Renal cortical epithelial cell (primary cell): ENCODE measurements around the gene SLC46A2. TPM values are rescaled to one million over a fixed set of nuclear protein-coding genes. Genes with fewer than 3 reads are reported as not detected.
A peak's percentile ranks its signal among the peaks of the same experiment; 100 is the strongest.

Experiments
- DNase-seq: peaks from one replicate; pipeline ENCODE4 v3.0.0-alpha.2; 2011; ENCODE audit warnings: low read depth
- total RNA-seq: library from RNA; depleted of rRNA; stranded (reverse); fragments of >200 nt; gene quantifications from 2 replicates; pipeline ENCODE4 v1.2.3, GENCODE V29; 2014

SLC46A2 gene, protein sequence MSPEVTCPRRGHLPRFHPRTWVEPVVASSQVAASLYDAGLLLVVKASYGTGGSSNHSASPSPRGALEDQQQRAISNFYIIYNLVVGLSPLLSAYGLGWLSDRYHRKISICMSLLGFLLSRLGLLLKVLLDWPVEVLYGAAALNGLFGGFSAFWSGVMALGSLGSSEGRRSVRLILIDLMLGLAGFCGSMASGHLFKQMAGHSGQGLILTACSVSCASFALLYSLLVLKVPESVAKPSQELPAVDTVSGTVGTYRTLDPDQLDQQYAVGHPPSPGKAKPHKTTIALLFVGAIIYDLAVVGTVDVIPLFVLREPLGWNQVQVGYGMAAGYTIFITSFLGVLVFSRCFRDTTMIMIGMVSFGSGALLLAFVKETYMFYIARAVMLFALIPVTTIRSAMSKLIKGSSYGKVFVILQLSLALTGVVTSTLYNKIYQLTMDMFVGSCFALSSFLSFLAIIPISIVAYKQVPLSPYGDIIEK
- total RNA-seq = not detected in 2 replicates

DNA sequence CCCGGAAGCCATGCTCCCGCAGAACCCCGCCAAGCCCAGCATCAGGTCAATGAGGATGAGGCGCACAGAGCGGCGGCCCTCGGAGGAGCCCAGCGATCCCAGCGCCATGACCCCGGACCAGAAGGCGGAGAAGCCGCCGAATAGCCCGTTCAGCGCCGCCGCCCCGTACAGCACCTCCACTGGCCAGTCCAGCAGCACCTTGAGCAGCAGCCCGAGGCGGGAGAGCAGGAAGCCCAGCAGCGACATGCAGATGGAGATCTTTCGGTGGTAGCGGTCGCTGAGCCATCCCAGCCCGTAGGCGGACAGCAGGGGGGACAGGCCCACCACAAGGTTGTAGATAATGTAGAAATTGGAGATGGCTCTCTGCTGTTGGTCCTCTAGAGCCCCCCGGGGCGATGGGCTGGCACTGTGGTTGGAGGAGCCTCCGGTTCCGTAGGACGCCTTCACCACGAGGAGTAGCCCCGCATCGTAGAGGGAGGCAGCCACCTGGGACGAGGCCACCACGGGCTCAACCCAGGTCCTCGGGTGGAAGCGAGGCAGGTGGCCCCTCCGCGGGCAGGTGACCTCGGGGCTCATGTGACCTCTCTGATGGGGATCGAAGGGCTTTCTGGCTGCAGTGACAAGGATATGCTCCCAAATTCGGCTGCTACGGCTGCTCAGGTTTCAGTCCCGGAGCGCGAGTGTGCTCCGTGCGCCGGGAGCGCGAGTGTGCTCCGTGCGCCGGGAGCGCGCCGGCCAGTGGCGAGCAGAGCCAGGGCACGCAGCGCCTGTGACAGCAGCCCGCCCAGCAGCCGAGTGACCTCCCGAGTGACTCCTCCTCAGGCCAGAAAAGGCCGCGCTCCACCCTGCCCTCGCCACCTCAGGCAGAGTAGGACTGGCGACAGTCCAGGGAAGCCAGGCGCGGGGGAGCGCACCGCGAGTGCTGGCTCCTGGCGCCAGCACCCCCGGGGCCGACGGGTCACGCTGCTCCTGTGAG lies at the start of gene SLC46A2:
Gene SLC46A2 (minus strand): TSS at position 771 of the 976 bp plus-strand sequence. CDS start 195 bp downstream, at position 576.
- DNase-seq = no peak

DNA sequence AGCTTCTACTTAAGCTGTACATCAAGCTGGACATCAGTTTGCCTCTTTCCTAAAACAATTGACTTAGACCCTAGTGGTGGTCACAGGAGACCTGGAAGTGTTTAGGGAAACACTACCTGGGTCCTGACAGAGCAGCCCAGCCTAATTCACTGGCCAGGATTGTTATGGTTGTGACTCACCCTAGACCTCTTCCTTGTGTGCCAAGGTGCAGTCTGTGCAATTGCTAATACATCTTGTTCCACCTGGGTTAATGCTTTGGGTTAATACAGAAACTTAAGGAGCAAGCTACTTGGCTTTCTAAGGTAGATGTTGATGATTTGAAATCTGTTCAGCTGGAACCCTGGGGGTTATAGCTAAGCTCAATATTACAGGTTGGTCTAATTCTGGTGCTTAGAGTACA lies 48.7 kb upstream of the SLC46A2 start:
- DNase-seq = peak; percentile 25

DNA sequence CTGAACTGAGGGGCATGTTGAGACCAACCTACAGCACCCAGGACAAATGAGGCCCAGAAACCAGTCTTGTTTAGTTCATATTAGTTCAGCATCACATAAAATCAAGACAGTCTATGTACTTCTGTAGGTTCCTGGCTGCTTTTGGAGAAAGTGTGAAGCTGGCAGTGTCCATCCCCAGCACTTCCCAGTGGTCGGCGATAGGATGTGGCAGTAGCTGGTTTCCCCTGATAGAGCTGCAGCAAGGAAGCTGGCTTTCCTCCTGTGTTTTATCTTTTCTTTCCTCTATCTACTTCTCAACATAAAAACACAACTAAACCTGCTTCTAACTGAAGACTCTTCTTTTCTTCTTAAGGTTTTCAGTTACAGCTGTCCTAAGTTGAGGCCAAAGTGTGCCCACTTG lies 43.0 kb upstream of the SLC46A2 start:
- DNase-seq = no peak

DNA sequence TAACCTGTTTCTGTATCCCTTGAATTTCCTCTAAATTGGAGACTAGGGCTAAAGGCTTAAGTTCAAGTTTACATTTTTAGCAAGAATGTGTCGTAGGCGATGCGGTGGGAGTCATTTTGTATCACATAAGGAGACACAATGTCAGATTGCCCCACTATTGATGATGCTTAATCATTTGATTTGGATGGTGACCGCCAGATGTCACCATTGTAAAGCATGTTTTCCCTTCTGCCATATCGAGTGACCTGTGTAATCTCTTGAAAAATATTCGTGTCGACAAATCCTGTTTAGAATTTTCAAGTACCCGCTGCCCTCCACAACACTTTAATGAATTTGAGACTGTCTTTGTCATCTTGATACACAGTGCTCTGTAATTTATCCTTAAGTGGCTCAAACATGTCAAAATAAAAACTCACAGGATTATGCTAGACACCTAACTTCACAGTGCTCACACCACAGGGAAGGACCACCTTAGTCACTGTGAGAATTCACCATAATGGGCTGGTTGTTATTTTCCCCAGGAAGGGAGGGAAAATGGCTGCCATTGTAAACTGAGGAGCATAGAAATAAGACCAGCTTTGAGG lies 34.5 kb upstream of the SLC46A2 start:
- peak; percentile 29 for DNase-seq

DNA sequence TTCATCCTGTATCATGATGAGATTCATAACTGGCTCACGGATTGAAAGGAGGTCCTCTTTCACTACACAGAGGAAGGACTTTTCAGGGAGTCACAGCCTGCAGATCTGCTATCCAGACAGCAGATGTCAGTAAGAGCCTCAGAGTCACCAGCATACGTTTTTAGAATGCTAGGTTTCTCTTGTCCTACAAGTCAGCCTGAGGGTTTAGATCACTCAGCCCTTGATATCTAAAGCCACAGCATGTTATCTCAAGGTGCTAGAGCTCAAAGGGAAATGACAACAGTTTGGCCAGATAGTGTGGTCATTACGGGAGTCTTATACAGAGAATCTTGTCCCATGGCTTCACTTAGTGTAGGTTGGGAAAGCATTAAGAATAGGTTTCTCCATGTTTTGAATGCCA lies 30.9 kb upstream of the SLC46A2 start:
- DNase-seq = peak; percentile 53

DNA sequence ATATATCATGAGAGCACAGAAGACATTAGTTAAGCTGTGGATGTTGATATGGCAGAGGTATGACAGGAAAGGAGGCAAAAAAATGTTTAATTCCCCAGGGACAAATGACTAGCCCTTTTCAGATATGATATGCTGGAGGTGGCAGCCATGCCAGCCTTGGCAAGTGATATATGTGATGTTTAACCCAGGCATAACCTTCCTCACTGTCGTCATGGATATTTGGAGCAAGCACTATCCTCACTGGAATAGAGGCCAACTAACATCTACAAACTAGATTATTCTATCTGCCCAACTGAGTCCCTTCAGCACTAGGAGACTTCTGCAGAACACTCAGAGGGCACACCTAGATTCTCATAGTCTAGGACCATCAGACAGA lies 27.3 kb upstream of the SLC46A2 start:
- no peak for DNase-seq

DNA sequence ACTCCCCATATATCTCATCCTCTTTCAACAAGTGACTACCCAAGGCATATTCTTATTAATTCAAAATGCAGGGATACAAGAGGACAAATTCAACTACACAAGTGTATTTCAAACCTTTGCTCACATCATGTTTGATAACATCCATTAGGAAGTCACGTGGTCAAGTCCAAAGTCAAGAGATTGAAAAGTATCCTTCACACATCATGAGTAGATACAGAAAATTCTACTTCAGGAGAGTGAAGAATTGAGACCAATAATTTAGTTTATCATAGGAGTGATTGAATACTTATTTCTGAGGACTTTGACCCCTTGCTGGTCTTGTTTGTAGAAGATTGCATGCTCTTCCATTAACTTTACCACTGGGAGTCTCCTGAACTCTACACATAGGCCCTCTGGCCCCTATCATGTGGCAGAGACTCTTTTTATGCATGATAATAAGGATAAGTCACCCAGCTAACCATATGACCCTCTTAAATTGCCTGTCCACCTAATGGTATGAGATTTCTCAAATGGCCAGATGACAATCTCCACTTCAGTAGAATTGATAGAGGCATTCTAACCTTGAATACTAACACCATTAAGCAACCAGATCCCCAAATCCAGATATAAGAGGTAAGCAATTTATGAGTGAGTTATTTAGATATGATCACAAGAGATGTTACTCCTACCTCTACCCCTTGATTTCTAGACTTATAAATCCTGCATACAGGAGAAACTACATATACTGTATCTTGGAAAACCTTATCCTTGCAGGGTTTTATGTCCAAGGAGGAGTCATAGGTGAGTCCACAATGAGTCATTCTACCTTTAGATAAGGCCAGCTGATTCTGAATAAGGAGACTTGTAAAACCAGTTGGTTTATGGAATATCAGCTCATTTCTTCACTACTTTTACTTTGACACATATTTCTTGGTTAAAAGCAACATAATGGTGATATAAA lies 26.6 kb upstream of the SLC46A2 start:
- DNase-seq = peak; percentile 29

DNA sequence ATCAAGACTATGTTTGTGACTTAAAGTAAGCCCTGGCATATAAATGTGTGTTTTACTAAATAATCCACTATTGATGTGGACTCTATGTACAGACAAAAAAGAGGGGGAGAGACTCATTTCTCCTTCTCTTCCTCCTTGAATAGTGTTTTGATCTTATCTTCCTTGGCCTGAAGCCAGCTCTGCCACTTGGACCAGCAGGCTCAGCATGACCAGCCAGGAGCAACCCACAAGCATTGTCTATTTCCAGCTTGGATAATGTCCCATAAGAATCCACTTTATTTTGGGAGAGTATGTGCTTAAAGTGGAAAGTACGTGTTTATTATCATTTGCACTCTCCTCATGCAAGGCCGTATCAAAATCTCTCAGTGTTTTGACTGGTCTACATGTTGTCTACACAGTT lies 23.8 kb upstream of the SLC46A2 start:
- DNase-seq = no peak

DNA sequence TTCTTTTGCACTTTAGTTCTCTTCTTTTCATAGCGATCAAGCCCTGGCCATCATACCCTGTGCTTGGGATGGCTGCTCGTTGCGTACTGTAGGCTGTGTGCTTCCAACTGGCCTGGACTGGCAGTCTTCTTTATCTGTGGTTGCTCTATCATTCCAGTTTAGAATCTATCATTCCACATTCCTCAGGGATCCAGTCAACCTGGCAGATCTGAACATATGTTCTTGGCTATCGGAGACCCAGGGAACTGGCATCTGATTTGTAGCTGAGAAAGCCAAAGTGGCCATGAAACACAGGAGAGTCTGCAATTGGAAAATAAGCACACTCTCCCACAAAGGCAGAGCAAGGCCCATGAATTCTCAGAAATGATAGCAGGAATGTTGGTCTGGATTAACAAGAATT lies 22.6 kb upstream of the SLC46A2 start:
- no peak for DNase-seq

DNA sequence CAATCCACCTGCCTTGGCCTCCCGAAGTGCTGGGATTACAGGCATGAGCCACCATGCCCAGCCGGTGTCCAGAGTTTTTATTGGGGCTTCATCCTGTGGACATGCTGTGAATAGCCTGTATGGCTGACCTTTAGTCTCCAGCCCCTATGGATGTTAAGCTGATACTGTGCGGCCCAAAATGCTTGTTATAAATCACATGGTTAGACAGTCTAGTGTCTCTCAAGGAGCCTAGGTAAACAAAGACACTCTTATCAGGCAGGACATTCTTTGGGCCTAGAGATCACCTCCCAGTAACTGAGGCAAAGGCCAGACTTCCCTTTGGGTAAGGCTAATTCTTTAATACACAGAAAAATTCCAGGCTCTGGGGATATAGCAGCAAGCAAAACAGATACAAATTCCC lies 22.0 kb upstream of the SLC46A2 start:
- no peak for DNase-seq

DNA sequence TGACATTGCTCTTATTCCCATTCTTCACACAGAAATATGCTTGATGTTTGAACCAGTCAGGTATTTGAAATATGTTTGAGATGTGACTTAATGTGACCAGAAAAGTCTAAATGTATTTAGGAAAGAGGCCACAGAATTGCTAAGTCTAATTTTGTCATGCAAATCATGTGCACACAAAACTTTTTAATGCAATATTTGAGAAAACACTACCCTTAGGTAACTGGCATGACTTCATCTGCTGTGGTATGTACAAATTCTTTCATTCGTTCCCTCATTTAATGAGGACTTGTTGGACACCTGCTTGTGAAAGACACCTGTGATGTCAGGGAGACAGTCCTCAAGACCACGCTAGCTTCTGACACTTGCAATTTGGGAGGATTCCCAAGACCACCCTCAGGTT lies 21.1 kb upstream of the SLC46A2 start:
- no peak for DNase-seq

DNA sequence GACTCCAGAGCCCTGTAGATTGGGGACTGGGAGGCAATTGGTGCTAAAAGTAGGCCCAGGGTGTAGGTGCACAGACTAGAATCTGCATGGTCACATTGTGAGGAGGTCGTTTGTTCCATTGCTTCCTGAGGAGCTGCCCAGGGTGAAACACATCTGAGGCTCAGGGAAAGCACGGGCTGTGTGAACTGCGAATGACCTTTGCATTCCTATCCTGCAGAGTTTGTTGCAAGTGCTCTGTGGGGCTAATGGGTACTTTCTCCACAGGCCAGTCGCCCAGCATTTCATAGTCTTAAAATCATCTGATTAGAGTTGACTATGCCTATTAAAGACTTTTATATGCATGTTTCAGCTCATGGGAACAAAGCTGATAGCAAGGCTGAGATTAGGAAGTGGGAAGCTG lies 14.4 kb upstream of the SLC46A2 start:
- peak; percentile 56 for DNase-seq

DNA sequence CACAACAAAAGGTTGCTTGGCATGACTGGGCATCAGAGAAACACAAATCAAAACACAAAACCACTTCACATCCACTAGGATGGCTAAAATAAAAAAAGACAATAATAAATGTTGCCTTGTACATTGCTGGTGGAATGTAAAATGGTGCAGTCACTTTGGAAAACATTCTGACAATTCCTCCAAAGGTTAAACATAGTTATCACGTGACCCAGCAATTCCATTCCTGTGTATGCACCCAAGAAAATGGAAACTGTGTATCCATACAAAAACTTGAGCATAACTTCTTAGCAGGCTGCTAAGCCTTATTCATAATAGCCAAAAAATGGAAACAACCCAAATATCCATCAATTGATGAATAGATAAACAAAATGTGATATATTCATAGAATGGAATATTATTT lies 10.2 kb upstream of the SLC46A2 start:
- DNase-seq = no peak

DNA sequence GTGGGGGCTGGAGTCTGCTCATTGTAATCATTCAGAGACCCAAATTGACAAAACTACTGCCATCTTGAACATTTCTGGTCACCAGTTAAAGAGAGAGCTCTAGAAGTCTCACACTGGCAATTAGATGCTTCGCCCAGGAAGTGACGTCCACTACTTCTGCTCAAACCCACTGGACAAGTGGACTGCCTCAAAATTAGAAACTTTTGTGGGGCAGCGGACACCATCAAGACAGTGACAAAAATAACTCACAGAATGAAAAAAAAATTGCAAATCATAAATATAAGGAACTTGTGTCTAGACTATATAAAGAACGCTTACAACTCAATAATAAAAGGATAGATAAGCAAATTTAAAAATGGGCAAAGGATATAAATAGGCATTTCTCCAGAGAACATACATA lies 9.8 kb upstream of the SLC46A2 start:
- DNase-seq = no peak

DNA sequence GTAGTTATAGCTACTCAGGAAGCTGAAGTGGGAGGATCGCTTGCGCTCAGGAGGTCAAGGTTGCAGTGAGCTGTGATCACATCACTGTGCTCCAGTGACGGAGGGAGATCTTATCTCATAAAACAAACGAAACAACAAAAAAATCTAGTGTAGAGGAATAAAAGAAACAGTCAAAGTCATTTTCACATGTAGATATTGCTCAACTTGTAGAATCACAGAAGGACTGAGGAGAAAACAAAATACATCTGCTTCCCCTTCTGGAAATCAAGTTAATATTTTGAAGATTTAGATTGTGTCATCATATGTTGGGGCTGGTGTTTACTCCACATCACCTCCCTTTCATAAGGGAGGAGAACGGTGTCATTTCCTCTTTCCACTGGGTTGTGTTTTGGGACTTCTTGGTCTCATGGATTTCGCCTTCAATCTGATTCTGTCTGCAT lies 8.2 kb upstream of the SLC46A2 start:
- DNase-seq = no peak

DNA sequence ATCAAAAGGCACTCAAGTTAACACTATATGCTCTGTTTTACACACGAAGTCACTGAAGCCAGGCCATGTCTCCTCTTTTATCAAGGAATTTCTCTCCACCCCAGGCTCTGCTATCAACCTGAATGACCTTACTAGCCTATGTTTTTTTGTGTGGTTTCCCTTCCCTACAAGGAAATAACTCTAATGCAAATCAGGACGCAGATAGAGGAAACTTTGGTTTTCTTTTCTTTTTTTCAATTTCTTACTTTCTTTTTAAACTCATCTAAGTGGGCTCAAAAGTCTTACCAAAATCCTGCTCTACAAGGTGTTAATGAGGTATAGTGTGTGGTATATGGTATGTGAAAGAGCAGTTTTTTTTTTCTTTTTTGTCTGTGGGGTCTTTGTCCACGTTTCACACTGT lies 5.5 kb upstream of the SLC46A2 start:
- DNase-seq = no peak

DNA sequence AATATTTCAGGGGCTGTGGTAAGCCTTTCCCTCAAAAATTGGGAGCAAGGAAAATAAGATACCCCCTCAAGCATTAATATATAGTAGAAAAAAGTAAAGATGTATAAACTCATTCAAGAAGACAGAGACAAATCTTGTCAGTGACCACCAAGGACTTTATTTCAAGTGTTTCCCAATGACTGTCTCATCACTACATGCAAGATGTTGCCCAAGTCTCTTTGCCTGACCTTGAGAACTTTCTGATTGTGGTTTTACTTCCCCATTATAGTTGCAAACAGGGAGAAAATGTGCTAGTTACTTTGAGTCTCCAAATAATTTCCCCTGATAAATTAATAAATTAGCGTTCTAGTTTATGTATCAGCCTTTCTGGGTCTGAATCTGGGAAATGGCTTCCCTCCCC lies 4.0 kb upstream of the SLC46A2 start:
- DNase-seq = no peak

DNA sequence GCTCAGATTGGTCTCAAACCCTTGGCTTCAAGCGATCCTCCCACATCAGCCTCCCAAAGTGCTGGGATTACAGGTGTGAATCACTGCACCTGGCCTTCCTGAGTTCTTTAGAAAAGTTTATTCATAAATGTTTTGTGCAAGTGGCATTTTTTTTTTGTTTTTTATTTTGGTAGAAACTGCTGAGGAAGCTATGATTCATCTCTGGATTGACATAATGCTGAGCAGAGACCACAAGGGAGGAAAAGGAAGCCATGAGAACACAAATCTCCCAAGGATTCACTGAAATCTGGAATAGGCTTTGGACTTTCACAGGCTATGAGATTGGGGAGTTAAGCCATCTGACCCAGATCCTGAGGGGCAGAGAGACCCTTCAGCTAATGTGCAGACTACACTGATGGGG lies 3.4 kb upstream of the SLC46A2 start:
- DNase-seq = no peak

DNA sequence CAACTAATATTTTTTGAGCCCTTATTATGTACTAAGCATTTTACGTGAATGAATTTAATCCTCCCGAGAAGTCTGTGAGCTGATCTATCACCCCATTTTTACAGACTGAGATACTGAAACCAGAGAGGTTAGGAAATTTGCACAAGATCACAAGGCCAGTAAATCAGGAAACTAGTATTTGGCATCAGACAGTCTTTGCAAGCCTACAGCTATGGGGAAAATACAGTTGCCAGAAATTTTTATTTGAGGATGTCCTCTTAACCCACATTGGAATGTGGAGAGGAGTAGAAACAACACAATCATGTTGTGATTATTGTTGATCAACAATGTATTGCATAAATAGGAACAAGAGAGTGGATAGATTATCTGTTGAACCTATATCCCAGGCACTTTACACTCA lies 2.3 kb upstream of the SLC46A2 start:
- DNase-seq = no peak

DNA sequence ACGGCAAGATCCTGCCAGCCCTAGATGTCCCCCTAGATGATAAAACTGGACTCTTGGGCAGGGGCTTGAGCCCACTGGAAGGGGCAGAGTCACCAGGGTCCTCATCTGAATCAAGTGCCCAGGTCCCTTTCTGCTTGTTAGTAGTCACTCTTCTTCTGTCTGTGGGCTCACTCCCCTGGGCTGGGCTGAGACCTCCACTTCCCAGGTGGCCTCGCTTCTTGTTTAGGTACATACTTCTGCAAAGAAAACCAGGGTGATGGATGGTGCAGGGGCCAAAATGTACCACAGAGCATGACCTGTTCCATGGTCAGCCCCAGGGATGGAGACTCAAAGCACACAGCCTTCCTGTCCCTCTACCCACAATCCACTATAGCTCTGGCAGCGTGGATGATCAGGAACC lies 845 bp upstream of the SLC46A2 start:
- DNase-seq = no peak

DNA sequence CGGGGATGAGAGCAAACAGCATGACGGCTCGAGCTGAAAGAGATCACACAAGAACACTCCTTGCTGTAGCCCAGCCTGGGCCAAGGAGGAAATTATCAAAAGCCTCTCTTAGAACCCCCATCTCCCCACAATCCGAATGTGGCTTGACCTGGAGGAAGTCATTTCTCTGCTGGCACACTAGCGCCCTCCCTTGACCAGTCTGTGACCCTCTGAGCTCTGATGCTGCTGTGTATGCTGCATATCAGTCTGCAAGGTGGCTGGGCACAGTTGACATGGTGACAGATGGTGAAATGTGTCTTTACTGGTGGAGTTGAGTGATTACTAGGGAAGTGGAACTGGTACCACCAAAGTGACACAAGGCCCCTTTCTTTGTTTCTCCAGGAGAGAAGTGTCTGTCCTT lies 3.3 kb downstream of the SLC46A2 start:
- DNase-seq = no peak
